Frontal cortex (tissue), 4 donors: ENCODE data around the gene GNAL. TPM values are rescaled to one million over a fixed set of nuclear protein-coding genes. Genes with fewer than 3 reads are reported as not detected.

Experiments used
- DNase-seq, 2 donors: peaks; one replicate each; pipeline ENCODE4 v3.0.0; 2012; ENCODE audit warnings: low spot score in 2 of 2
- FAIRE-seq: peaks from 2 replicates; lab custom pipeline; 2012; peaks lifted over from hg19 to GRCh38; lab: Jason Lieb, UNC
- total RNA-seq: library from RNA; depleted of rRNA; stranded (reverse); fragments of >200 nt; gene quantifications from one replicate; pipeline ENCODE4 v1.2.3, GENCODE V29; 2014
- donor health status: control.
- donor health status: control.
- donor health status: control.

GNAL gene
- total RNA-seq, 1 donor from 2014 or later: 92.9 TPM

- no peak for DNase-seq
- no peak for FAIRE-seq
Measured at GRCh38 chr18:11754979-11755378, 65.9 kb downstream of the GNAL start.

- no peak for FAIRE-seq
Measured at GRCh38 chr18:11757084-11757590, 68.1 kb downstream of the GNAL start.

GRCh38 chr18:11759456-11759855 lies 70.4 kb downstream of the GNAL start:
- no peak for DNase-seq
- FAIRE-seq: no peak

More at GRCh38 chr18:11757084-11757590, 68.1 kb downstream of the GNAL start:
- no peak for DNase-seq

GRCh38 chr18:11760498-11761167 lies 71.6 kb downstream of the GNAL start:
- no peak for FAIRE-seq
- no peak for DNase-seq

GRCh38 chr18:11761553-11761952 lies 72.5 kb downstream of the GNAL start:
- no peak for FAIRE-seq
- DNase-seq: no peak

- no peak for FAIRE-seq
- no peak for DNase-seq
Measured at GRCh38 chr18:11762429-11762828, 73.4 kb downstream of the GNAL start.

- no peak for DNase-seq
- no peak for FAIRE-seq
Measured at GRCh38 chr18:11767329-11767728, 78.3 kb downstream of the GNAL start.

- no peak for FAIRE-seq
Measured at GRCh38 chr18:11767935-11768334, 78.9 kb downstream of the GNAL start.

GRCh38 chr18:11775436-11776174 lies 86.5 kb downstream of the GNAL start:
- no peak for DNase-seq
- FAIRE-seq: no peak

More at GRCh38 chr18:11767935-11768334, 78.9 kb downstream of the GNAL start:
- no peak for DNase-seq

GRCh38 chr18:11780042-11780441 lies 91.0 kb downstream of the GNAL start:
- DNase-seq (no peak), FAIRE-seq (no peak)

GRCh38 chr18:11783716-11784331 lies 94.8 kb downstream of the GNAL start:
- no peak for FAIRE-seq
- no peak for DNase-seq

GRCh38 chr18:11784674-11785304 lies 95.7 kb downstream of the GNAL start:
- DNase-seq (no peak), FAIRE-seq (no peak)

GRCh38 chr18:11785444-11786055 lies 96.5 kb downstream of the GNAL start:
- DNase-seq: no peak
- FAIRE-seq: no peak

- DNase-seq (no peak), FAIRE-seq (no peak)
Measured at GRCh38 chr18:11789716-11790510, 100.8 kb downstream of the GNAL start.

- no peak for FAIRE-seq
- DNase-seq: no peak
Measured at GRCh38 chr18:11791131-11791530, 102.1 kb downstream of the GNAL start.

GRCh38 chr18:11792632-11793031 lies 103.6 kb downstream of the GNAL start:
- no peak for DNase-seq
- FAIRE-seq: no peak

- FAIRE-seq (no peak), DNase-seq (no peak)
Measured at GRCh38 chr18:11794195-11794594, 105.1 kb downstream of the GNAL start.

- DNase-seq: no peak
- no peak for FAIRE-seq
Measured at GRCh38 chr18:11795916-11796315, 106.9 kb downstream of the GNAL start.

GRCh38 chr18:11798271-11798670 lies 109.2 kb downstream of the GNAL start:
- FAIRE-seq: no peak
- no peak for DNase-seq
